ENCODE measurements around the gene SLC4A8. TPM values are rescaled to one million over a fixed set of nuclear protein-coding genes. Genes with fewer than 3 reads are reported as not detected.

Gene SLC4A8
- total RNA-seq, 1 donor from 2014 or later, result 18.5 TPM

GRCh38 chr12:51441583-51441982 is 17.0 kb downstream of the SLC4A8 start:
- H3K4me1 Mint-ChIP-seq (ENCODE audit: unreplicated experiment), result peaks cover 12% of the 10 kb centered on the region
- H3K27ac Mint-ChIP-seq, result no peak overlapping the region
- no peaks in the 10 kb centered on the region for H3K27me3 Mint-ChIP-seq
- DNase-seq (ENCODE audit: extremely low spot score, unreplicated experiment), result no peak
- TF ChIP-seq, protein P1, sequence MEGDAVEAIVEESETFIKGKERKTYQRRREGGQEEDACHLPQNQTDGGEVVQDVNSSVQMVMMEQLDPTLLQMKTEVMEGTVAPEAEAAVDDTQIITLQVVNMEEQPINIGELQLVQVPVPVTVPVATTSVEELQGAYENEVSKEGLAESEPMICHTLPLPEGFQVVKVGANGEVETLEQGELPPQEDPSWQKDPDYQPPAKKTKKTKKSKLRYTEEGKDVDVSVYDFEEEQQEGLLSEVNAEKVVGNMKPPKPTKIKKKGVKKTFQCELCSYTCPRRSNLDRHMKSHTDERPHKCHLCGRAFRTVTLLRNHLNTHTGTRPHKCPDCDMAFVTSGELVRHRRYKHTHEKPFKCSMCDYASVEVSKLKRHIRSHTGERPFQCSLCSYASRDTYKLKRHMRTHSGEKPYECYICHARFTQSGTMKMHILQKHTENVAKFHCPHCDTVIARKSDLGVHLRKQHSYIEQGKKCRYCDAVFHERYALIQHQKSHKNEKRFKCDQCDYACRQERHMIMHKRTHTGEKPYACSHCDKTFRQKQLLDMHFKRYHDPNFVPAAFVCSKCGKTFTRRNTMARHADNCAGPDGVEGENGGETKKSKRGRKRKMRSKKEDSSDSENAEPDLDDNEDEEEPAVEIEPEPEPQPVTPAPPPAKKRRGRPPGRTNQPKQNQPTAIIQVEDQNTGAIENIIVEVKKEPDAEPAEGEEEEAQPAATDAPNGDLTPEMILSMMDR (conservative IDR thresholded peaks at IDR 0.05), result no peak
- H3K36me3 Mint-ChIP-seq, result peaks cover 5% of the 10 kb centered on the region
- H3K4me3 Mint-ChIP-seq, result no peak overlapping the region
- H3K9me3 Mint-ChIP-seq, result no peaks in the 10 kb centered on the region

DNA sequence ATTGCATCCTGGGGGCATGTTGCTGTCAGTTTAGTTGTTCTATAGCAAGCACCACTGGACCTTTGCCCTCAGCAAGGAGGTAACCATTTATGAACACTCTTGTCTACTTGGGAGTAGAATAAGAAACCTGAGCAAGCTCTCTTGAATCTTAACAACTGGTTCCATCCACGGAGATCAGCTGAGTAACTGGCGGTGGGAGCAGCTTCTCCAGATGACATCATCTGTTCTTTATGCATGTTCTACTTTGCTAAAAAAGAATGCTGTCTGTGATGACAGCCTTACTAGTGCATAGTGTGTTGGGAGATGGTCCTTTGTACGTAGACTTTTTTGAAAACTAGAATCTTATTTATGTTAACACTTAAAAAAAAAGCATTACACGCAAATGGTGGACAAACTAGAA is 17.7 kb downstream of the SLC4A8 start:
- Mint-ChIP-seq H3K4me1 (ENCODE audit: unreplicated experiment) (peaks cover 12% of the 10 kb centered on the region), H3K27me3 (no peaks in the 10 kb centered on the region), H3K27ac (no peak overlapping the region), H3K9me3 (no peaks in the 10 kb centered on the region), H3K4me3 (no peak overlapping the region), H3K36me3 (peaks cover 5% of the 10 kb centered on the region)
- no peak for DNase-seq (ENCODE audit: extremely low spot score, unreplicated experiment)
- TF ChIP-seq, protein P1 (conservative IDR thresholded peaks at IDR 0.05), result no peak

DNA sequence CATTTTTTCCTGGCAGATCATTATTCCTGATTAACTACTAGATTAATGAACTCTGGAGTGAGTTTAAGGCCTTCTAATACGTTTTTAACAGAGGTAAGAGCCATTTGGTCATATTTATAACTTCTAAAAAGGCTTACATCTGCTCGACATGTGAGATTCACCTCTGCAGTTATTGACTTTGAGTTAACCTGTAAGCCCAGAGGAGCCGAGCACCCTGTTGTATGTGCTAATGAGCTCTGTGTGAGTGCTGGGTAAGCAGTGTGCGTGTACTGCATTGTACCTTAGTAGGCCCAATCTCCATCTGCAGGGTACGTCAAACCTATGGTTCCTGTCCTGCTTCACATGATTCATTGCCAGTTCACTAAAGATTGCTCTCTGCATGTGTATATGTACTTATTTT is 18.9 kb downstream of the SLC4A8 start:
- Mint-ChIP-seq H3K36me3 (peaks cover 5% of the 10 kb centered on the region), H3K9me3 (no peaks in the 10 kb centered on the region), H3K27me3 (no peaks in the 10 kb centered on the region), H3K4me3 (no peak overlapping the region), H3K27ac (no peak overlapping the region), H3K4me1 (ENCODE audit: unreplicated experiment) (peaks cover 12% of the 10 kb centered on the region)
- no peak for DNase-seq (ENCODE audit: extremely low spot score, unreplicated experiment)
- TF ChIP-seq, protein P1 (conservative IDR thresholded peaks at IDR 0.05), result no peak

DNA sequence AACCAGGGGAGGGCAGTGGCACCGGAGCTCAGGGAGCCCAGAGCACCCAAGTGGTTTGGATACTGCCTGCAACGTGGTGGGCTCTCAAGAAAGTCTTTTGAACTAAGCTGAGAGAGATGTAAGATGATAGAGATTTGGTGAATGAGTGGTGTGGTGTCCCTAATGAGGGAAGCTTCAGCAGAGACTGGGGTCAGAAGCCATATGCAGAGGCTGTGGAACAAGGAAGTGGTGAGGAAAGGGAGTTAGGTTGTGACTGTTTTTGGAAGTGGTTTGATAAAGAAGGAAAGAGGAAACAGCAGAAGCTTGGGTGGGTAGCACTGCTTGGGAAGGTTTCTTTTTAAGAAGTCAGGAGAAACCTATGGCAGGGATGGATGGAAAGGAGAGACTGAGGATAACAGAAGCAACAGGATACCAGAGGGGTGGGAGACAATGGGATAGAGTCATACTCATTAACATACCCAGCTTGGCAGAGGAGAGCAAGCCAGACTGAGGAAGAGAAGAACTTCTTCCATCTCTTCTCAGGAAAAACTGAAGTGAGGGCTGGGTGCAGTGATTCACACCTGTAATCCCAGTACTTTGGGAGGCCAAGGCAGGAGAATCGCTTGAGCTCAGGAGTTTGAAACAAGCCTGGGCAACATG is 24.1 kb downstream of the SLC4A8 start:
- Mint-ChIP-seq H3K4me3 (no peak overlapping the region), H3K4me1 (ENCODE audit: unreplicated experiment) (no peaks in the 10 kb centered on the region), H3K36me3 (no peaks in the 10 kb centered on the region), H3K9me3 (no peaks in the 10 kb centered on the region), H3K27me3 (no peaks in the 10 kb centered on the region), H3K27ac (no peak overlapping the region)
- no peak for DNase-seq (ENCODE audit: extremely low spot score, unreplicated experiment)
- TF ChIP-seq, protein P1 (conservative IDR thresholded peaks at IDR 0.05), result no peak

DNA sequence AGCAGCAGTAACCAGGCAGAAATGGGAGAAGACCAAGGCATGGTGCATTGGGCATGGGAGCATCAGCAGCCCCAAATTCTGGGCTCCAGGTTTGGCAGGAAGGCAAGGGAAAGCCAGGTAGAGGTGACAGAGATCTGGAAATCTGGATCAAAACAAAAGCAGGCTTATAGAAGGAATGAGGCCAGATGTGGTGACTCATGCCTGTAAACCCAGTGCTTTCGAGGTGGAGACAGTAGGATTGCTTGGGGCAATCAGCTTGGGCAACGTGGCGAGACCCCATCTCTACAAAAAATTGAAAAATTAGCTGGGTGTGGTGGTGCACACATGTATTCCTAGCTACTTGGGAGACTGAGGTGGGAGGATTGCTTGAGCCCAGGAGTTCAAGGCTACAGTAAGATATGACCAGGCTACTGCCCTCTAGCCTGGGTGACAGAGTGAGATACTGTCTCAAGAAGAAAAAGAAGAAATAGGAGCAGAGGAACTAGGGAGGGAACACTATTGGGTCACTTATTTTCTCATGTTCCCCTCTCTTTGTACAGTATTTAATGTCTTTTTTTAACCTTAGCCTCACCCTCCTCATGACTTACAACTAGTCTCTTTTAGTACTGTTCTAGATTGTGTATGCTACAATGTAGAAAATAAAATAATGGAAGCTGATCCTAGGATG is 25.1 kb downstream of the SLC4A8 start:
- H3K36me3 Mint-ChIP-seq, result no peaks in the 10 kb centered on the region
- DNase-seq (ENCODE audit: extremely low spot score, unreplicated experiment), result no peak
- H3K27me3 Mint-ChIP-seq, result no peaks in the 10 kb centered on the region
- H3K4me1 Mint-ChIP-seq (ENCODE audit: unreplicated experiment), result no peaks in the 10 kb centered on the region
- H3K9me3 Mint-ChIP-seq, result no peaks in the 10 kb centered on the region
- no peak overlapping the region for H3K4me3 Mint-ChIP-seq
- H3K27ac Mint-ChIP-seq, result no peak overlapping the region
- TF ChIP-seq, protein P1 (conservative IDR thresholded peaks at IDR 0.05), result no peak

All from type B pancreatic cell (in vitro differentiated cells).